GM23248 (cell line): Measurements from ENCODE around the gene FDXACB1.

Experiments
- EZH2 ChIP-seq: fragments of 200-600 bp; sonication (generic); IDR thresholded peaks from 2 replicates; pipeline ENCODE4 v1.6.1; 2018; ENCODE audit warnings: antibody characterized with exemption, mild to moderate bottlenecking; ENCODE audit not compliant: insufficient read depth, poor library complexity, severe bottlenecking
- EZH2phosphoT487 ChIP-seq: fragments of 200-600 bp; sonication (generic); IDR thresholded peaks from 2 replicates; pipeline ENCODE4 v1.6.1; 2018; ENCODE audit warnings: antibody characterized with exemption, moderate library complexity, mild to moderate bottlenecking, low read depth; ENCODE audit not compliant: insufficient read depth

DNA sequence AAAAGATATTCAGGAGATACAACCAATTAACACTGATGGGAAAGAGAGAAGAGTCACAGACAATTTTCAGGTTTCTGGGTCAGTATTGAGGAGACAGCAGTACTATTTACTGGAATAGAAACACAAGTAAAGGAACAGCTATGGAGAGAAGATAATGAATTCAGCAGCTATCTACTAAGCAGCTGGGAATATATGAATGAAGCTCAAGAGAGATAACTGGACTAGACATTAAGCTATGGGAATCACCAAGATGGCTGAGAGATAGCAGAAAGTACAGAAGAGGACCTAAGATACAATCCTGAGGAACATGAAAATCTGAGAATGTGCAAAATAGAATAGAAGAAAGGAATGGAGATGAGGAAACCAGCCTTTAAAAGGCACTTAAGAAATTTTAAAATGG lies 23.5 kb downstream of the FDXACB1 start:
- TF ChIP-seq EZH2 (no peak), EZH2phosphoT487 (no peak)
